BJ (cell line): ENCODE results near the gene MEGF6. TPM values are rescaled to one million over a fixed set of nuclear protein-coding genes. Genes with fewer than 3 reads are reported as not detected.

ENCODE experiments used
- CTCF ChIA-PET: fragments of 350-600 bp; formaldehyde crosslinking; extraction: SDS; loops from one replicate; lab custom pipeline; 2021; ENCODE audit warnings: antibody characterized with exemption, inconsistent platforms; lab: Yijun Ruan, JAX
- POLR2A ChIA-PET: fragments of 300-600 bp; sonication (Branson Sonifier 250); formaldehyde crosslinking; extraction: SDS; loops from one replicate; lab custom pipeline; 2021; ENCODE audit warnings: antibody characterized with exemption; lab: Charles Lee
- DNase-seq: peaks from one replicate; pipeline ENCODE4 v3.0.0-alpha.2; 2011; ENCODE audit warnings: low read depth
- H3K27me3 ChIP-seq: 2 replicates; pipeline ENCODE4 v1.6.0; 2011; ENCODE audit warnings: low read length; ENCODE audit not compliant: control insufficient read depth, insufficient read depth
- H3K36me3 ChIP-seq: 2 replicates; pipeline ENCODE4 v1.5.1; 2011; ENCODE audit warnings: low read length; ENCODE audit not compliant: control insufficient read depth, insufficient read depth
- H3K4me3 ChIP-seq: 2 replicates; pipeline ENCODE4 v1.5.1; 2011; ENCODE audit warnings: low read depth, mild to moderate bottlenecking, control low read depth, low read length
- polyA plus RNA-seq: library from polyadenylated mRNA; depleted of rRNA; stranded (reverse); fragments of >200 nt; gene quantifications from 2 replicates; pipeline ENCODE4 v1.2.3, GENCODE V29; 2011
- TF ChIP-seq, protein P1 (sequence below): IDR thresholded peaks from 2 replicates; pipeline ENCODE4 v1.5.1; 2011; ENCODE audit warnings: low read depth, mild to moderate bottlenecking, control low read depth, inconsistent platforms, low read length, moderate library complexity; ENCODE audit not compliant: insufficient read depth

MEGF6 gene
- polyA plus RNA-seq, 1 experiment: 77.4 TPM

DNA sequence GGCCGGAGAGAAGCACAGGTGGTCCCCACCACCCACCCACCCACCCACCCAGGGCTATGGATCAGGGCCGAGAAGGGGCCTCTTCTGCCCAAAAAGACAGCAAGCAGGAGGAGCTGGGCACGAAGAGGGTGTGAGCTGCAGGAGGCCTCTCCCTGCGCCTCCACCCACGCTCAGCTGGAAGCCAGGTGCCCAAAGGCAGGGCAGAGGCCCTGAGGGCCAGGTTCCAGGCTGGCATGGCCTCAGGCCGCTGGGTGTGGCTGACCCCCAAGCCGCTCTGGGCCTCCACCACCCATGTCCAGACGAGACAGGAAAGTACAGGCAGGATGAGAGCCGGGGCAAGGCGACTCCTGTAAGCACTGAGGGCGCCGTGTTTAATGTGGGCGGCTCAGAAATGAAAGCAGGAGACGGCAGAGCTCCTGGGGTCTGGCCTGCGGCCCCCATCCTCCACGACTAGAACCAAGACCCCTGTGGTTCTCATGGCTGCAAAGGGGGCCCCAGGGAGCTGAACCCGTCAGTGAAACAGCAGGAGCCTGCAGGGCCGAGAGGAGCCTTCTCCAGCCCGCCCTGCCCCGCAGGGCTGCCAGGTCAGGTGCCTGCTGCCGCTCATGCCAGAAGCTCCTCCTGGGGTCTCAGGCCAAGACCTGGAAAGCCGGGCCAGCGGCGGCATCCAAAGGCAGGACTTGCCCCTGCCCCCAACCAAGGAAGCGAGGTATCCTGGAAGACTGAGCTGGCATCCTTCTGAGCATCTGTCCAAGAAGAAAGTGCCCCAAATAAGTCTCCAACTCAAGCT lies 56.0 kb downstream of the MEGF6 start:
- TF ChIP-seq, protein P1, sequence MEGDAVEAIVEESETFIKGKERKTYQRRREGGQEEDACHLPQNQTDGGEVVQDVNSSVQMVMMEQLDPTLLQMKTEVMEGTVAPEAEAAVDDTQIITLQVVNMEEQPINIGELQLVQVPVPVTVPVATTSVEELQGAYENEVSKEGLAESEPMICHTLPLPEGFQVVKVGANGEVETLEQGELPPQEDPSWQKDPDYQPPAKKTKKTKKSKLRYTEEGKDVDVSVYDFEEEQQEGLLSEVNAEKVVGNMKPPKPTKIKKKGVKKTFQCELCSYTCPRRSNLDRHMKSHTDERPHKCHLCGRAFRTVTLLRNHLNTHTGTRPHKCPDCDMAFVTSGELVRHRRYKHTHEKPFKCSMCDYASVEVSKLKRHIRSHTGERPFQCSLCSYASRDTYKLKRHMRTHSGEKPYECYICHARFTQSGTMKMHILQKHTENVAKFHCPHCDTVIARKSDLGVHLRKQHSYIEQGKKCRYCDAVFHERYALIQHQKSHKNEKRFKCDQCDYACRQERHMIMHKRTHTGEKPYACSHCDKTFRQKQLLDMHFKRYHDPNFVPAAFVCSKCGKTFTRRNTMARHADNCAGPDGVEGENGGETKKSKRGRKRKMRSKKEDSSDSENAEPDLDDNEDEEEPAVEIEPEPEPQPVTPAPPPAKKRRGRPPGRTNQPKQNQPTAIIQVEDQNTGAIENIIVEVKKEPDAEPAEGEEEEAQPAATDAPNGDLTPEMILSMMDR: no peak
- H3K4me3 ChIP-seq: no peak overlapping the region
- no peak for DNase-seq
- no peaks in the 10 kb centered on the region; the same call in none of the 2 replicates for H3K27me3 ChIP-seq
- ChIA-PET POLR2A (no interaction called here), CTCF (interaction anchor here (0.9 to 1.7 kb wide), 6 partner anchors 10 to 67 kb away, joined by 3 to 12 read pairs (median 3); no protein-coding TSS in a partner anchor)
- no peaks in the 10 kb centered on the region for H3K36me3 ChIP-seq

DNA sequence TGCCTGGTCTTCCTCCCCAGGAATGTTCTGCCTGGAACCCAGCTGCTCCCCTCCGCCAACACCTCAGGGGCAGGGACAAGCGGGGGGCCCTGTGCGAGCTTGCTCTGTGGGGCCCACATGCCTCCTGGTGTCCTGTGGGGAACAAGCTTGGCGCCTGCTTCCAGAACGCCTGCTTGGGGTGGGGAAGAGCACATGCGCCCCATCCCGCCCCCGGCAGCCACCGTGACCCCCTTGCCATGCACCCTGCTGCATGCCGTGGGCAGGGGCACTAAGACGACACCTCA lies 57.4 kb downstream of the MEGF6 start:
- H3K27me3 ChIP-seq: no peaks in the 10 kb centered on the region; the same call in none of the 2 replicates
- H3K4me3 ChIP-seq: no peak overlapping the region
- TF ChIP-seq, protein P1: no peak
- POLR2A ChIA-PET: no interaction called here
- DNase-seq: no peak
- CTCF ChIA-PET: interaction anchor here (0.9 to 2.7 kb wide), 4 partner anchors 11 to 101 kb away, joined by 4 to 13 read pairs (median 8); no protein-coding TSS in a partner anchor
- H3K36me3 ChIP-seq: no peaks in the 10 kb centered on the region

DNA sequence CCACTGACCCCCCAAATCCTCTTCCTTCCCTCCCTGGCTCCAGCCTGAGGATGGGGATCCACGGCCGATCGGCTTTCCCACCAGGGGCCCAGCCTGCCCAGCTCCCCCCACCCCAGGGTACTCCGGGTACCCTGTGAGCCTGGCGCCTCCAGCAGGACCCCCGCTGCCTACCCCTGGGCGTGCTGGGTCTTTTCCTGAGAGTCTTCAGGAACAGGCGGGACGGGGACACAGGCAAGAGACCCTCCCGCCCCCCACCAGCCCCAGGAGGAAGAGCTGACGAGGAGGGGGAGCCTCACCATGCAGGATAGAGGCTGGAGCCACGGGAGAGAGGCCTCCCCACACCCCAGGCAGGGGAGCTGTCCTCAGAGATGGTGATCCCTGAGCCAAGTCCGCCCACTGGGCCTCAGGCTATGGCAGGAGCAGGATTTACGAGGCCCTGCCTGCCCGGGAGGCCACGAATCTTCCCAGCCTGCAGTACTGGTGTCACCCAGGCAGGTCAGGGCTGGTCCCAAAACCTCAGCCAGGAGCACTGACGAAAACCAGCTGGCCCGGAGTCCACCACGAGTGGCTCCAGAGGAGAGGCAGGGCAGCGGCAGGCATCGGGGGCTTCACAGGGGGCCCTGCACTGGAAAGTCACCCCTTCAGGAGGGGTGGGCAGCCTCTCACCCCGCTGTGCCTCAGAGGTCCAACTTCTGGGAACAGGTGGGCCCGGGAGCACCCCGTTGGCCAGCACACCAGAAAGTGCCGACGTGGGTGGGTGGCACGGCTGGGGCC lies 58.0 kb downstream of the MEGF6 start:
- H3K4me3 ChIP-seq: no peak overlapping the region
- POLR2A ChIA-PET: no interaction called here
- TF ChIP-seq, protein P1: no peak
- CTCF ChIA-PET: interaction anchor here (0.7 to 2.7 kb wide), 7 partner anchors 11 to 100 kb away, joined by 3 to 13 read pairs (median 6); no protein-coding TSS in a partner anchor
- no peak for DNase-seq
- H3K36me3 ChIP-seq: no peaks in the 10 kb centered on the region
- H3K27me3 ChIP-seq: no peaks in the 10 kb centered on the region; the same call in none of the 2 replicates

DNA sequence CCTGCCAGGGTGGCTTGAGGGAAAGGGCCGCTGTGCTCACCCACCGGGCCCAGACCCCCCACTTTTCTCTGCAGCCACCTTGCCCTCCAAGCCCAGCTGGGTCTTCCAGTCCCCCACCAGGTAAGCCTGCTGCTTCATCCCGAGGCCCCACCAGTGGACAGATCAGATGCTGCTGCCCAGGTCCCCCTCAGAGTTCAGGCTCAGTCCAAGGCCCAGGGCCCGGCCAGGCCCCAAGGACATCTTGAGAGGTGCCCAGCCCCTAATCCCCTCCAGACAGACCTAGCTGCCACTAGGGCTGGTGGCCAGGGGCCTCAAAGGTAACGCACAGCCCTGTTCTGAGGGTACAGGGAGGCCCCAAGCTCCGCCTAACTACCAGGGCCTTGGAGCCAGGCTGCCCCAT lies 58.6 kb downstream of the MEGF6 start:
- CTCF ChIA-PET: interaction anchor here (0.7 to 2.7 kb wide), 7 partner anchors 12 to 100 kb away, joined by 3 to 13 read pairs (median 6); no protein-coding TSS in a partner anchor
- POLR2A ChIA-PET: no interaction called here
- TF ChIP-seq, protein P1: no peak

DNA sequence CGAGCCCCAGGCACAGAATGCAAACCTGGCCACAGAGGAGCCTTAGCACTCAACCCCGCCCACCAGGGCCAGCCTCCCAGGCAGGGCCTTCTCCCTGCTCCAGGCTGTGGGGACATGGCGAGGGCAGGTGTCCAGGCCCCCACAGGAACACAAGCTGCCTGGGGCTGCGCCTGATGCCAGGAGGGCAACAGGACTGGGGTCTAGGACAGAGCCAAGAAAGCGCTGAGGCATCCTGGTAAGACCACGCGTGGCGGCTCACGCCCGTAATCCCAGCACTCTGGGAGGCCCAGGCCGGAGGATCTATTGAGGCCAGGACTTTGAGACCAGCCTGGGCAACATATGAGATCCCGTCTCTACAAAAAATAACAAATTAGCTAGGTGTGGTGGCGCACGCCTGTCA lies 59.1 kb downstream of the MEGF6 start:
- ChIA-PET POLR2A (no interaction called here), CTCF (interaction anchor here (0.7 to 2.7 kb wide), 4 partner anchors 12 to 69 kb away, joined by 3 to 13 read pairs (median 8); no protein-coding TSS in a partner anchor)
- no peaks in the 10 kb centered on the region for H3K36me3 ChIP-seq
- TF ChIP-seq, protein P1: no peak
- no peaks in the 10 kb centered on the region; the same call in 1 of the 2 replicates for H3K27me3 ChIP-seq
- DNase-seq: no peak
- H3K4me3 ChIP-seq: no peak overlapping the region

More for the DNA sequence above, 58.6 kb downstream of the MEGF6 start:
- Histone ChIP-seq H3K27me3 (no peaks in the 10 kb centered on the region; the same call in none of the 2 replicates), H3K4me3 (no peak overlapping the region), H3K36me3 (no peaks in the 10 kb centered on the region)
- DNase-seq: no peak
